OCI-LY1 (cell line): ENCODE measurements around the gene CFAP221.

Experiments used
- H2AFZ ChIP-seq: fragments of 200-600 bp; sonication (generic), shearing (Covaris generic); 2 replicates; pipeline ENCODE4 v1.6.0; 2014; ENCODE audit warnings: antibody characterized with exemption, mild to moderate bottlenecking, low read length
- H3F3A ChIP-seq: fragments of 200-600 bp; sonication (generic), shearing (Covaris generic); 2 replicates; pipeline ENCODE4 v1.6.0; 2014; ENCODE audit warnings: mild to moderate bottlenecking, antibody characterized with exemption, low read length, moderate library complexity; ENCODE audit not compliant: insufficient read depth
- H3K27ac ChIP-seq: fragments of 200-600 bp; sonication (generic); 2 replicates; pipeline ENCODE4 v1.5.1; 2014; ENCODE audit warnings: low read length, mixed run types, mild to moderate bottlenecking, low read depth; ENCODE audit not compliant: poor library complexity, severe bottlenecking
- H3K27me3 ChIP-seq: fragments of 200-600 bp; sonication (generic); 2 replicates; pipeline ENCODE4 v1.6.0; 2014; ENCODE audit warnings: antibody characterized with exemption, mild to moderate bottlenecking, low read length, moderate library complexity; ENCODE audit not compliant: insufficient read depth
- H3K36me3 ChIP-seq: fragments of 200-600 bp; sonication (generic); 2 replicates; pipeline ENCODE4 v1.6.1; 2014; ENCODE audit warnings: mild to moderate bottlenecking, antibody characterized with exemption, low read length, moderate library complexity, mixed read lengths; ENCODE audit not compliant: insufficient read depth
- H3K4me1 ChIP-seq: fragments of 200-600 bp; sonication (generic); 2 replicates; pipeline ENCODE4 v1.5.1; 2014; ENCODE audit warnings: mild to moderate bottlenecking, low read length, moderate library complexity; ENCODE audit not compliant: insufficient read depth, severe bottlenecking
- H3K4me2 ChIP-seq: fragments of 200-600 bp; sonication (generic), shearing (Covaris generic); 2 replicates; pipeline ENCODE4 v1.6.1; 2014; ENCODE audit warnings: low read length
- H3K4me3 ChIP-seq: fragments of 200-600 bp; sonication (generic); 2 replicates; pipeline ENCODE4 v1.5.1; 2014; ENCODE audit warnings: low read length, low read depth, mild to moderate bottlenecking, mixed read lengths; ENCODE audit not compliant: poor library complexity, severe bottlenecking
- H3K79me2 ChIP-seq: fragments of 200-600 bp; shearing (Covaris generic); 2 replicates; pipeline ENCODE4 v1.6.1; 2016; ENCODE audit warnings: mixed run types, low read length, mixed read lengths; ENCODE audit not compliant: insufficient read depth
- H3K9ac ChIP-seq: fragments of 200-600 bp; sonication (generic), shearing (Covaris generic); 2 replicates; pipeline ENCODE4 v1.6.1; 2014; ENCODE audit warnings: mild to moderate bottlenecking, low read length, mixed read lengths
- H3K9me2 ChIP-seq: fragments of 200-600 bp; sonication (generic), shearing (Covaris generic); 2 replicates; pipeline ENCODE4 v1.6.1; 2014; ENCODE audit warnings: low read depth, mild to moderate bottlenecking, low read length, mixed read lengths
- H3K9me3 ChIP-seq: fragments of 200-600 bp; shearing (Covaris generic); 2 replicates; pipeline ENCODE4 v1.6.1; 2014; ENCODE audit warnings: low read length, mixed read lengths
- H4K20me1 ChIP-seq: fragments of 200-600 bp; sonication (generic), shearing (Covaris generic); 2 replicates; pipeline ENCODE4 v1.6.0; 2016; ENCODE audit warnings: mild to moderate bottlenecking, low read length; ENCODE audit not compliant: insufficient read depth
- EZH2 ChIP-seq: fragments of 200-600 bp; sonication (generic), shearing (Covaris generic); IDR thresholded peaks from 2 replicates; pipeline ENCODE4 v1.8.0; 2017; ENCODE audit warnings: borderline replicate concordance, mixed run types, mild to moderate bottlenecking, antibody characterized with exemption, low read length, moderate library complexity, mixed read lengths
- TF ChIP-seq, protein P1 (sequence below): fragments of 200-600 bp; sonication (generic), shearing (Covaris generic); IDR thresholded peaks from 2 replicates; pipeline ENCODE4 v1.5.1; 2017; ENCODE audit warnings: mild to moderate bottlenecking, antibody characterized with exemption, low read length, moderate library complexity, mixed read lengths

The CFAP221 gene

DNA sequence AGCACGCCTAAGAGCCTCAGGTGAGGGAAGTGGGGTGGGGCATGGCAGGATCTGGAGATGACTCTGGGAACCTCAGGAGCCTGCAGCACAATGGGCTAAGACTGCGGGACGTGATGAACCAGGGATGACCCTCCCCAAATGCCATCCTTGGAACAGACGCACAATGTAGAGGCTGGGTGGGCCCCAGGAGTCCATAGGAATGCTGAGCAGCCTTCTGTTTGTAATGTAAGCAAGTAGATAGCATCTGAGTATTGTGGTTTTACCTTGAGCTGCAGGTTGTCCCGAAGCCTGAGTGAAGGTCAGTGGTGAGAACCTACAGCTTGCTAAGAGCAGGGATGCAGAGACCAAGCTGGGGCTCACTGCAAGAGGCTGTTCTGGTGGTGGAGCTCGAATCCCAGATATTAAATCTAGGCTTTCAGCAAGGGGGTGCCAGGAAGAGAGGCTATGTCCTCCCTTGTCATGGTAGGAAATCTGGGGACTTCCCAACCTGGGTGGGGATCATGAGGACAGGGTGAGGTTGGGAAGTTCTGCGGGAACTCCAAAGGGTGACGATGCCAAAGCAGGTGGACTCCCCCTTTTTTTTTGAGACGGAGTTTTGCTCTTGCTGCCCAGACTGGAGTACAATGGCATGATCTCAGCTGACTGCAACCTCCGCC is 25.7 kb upstream of the CFAP221 start:
- Histone ChIP-seq H3K79me2 (no peaks in the 10 kb centered on the region), H4K20me1 (no peaks in the 10 kb centered on the region), H3K9me3 (no peaks in the 10 kb centered on the region), H3K4me1 (no peaks in the 10 kb centered on the region), H3K9me2 (no peaks in the 10 kb centered on the region), H3K9ac (no peak overlapping the region), H3K4me2 (no peak overlapping the region), H3F3A (no peaks in the 10 kb centered on the region), H3K27me3 (no peaks in the 10 kb centered on the region), H2AFZ (no peak overlapping the region), H3K36me3 (no peaks in the 10 kb centered on the region), H3K27ac (no peak overlapping the region), H3K4me3 (no peak overlapping the region)
- TF ChIP-seq, protein P1, sequence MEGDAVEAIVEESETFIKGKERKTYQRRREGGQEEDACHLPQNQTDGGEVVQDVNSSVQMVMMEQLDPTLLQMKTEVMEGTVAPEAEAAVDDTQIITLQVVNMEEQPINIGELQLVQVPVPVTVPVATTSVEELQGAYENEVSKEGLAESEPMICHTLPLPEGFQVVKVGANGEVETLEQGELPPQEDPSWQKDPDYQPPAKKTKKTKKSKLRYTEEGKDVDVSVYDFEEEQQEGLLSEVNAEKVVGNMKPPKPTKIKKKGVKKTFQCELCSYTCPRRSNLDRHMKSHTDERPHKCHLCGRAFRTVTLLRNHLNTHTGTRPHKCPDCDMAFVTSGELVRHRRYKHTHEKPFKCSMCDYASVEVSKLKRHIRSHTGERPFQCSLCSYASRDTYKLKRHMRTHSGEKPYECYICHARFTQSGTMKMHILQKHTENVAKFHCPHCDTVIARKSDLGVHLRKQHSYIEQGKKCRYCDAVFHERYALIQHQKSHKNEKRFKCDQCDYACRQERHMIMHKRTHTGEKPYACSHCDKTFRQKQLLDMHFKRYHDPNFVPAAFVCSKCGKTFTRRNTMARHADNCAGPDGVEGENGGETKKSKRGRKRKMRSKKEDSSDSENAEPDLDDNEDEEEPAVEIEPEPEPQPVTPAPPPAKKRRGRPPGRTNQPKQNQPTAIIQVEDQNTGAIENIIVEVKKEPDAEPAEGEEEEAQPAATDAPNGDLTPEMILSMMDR: no peak
- TF ChIP-seq EZH2: no peak

DNA sequence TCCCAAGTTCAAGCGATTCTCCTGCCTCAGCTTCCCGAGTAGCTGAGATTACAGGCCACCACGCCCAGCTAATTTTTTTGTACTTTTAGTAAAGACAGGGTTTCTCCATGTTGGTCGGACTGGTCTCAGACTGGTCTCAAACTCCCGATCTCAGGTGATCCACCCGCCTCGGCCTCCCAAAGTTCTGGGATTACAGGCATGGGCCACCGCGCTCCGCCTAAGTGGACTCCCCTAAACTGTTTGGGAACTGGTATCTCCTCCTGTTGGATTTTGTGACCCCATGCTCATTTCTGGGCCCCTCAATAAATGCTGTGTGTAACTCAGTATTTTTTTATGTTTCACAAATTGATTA is 25.2 kb upstream of the CFAP221 start:
- Histone ChIP-seq H3K27me3 (no peaks in the 10 kb centered on the region), H3K9me2 (no peaks in the 10 kb centered on the region), H3K27ac (no peak overlapping the region), H3K4me3 (no peak overlapping the region), H3K79me2 (no peaks in the 10 kb centered on the region), H4K20me1 (no peaks in the 10 kb centered on the region), H2AFZ (no peak overlapping the region), H3F3A (no peaks in the 10 kb centered on the region), H3K9me3 (no peaks in the 10 kb centered on the region), H3K4me2 (no peak overlapping the region), H3K36me3 (no peaks in the 10 kb centered on the region), H3K4me1 (no peaks in the 10 kb centered on the region), H3K9ac (no peak overlapping the region)
- TF ChIP-seq, protein P1: no peak
- no peak for TF ChIP-seq EZH2

DNA sequence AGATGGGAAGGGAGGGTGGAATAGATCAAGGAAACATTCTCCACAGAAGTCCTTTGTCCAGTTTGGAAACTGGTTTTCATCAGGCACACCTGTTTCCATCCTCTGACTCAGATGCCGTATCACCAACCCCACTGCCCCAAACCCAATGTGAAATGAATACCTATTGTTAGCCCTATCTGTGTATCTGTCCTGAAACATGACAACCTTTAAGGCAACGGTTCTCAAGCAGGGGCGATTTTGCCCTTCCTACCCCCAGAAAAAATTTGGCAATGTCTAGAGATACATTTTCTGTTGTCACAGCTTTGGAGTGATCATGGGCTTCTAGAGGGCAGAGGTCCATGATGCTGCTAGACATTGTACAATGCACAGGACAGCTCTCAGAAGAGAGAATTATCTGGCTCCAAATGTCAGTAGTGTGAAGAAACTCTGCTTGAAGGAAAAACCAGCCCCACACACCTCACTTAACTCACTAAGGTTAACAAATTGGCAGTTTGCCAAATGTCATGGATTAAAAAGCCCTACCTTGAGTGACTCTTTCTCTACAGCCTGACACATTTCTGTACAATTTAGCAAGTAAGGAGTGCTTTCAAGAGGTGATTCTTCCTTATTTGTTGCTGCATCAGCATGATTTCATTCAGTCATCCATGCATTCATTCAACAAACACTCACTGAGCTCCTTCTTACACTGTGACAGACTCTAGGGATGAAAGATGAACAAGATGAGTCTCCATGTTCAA is 23.4 kb upstream of the CFAP221 start:
- H3K4me2 ChIP-seq: no peak overlapping the region
- no peaks in the 10 kb centered on the region for H3K9me3 ChIP-seq
- H3K4me1 ChIP-seq: no peaks in the 10 kb centered on the region
- H3K79me2 ChIP-seq: no peaks in the 10 kb centered on the region
- H3F3A ChIP-seq: no peaks in the 10 kb centered on the region
- H3K9ac ChIP-seq: no peak overlapping the region
- no peaks in the 10 kb centered on the region for H4K20me1 ChIP-seq
- H3K36me3 ChIP-seq: no peaks in the 10 kb centered on the region
- H3K27me3 ChIP-seq: no peaks in the 10 kb centered on the region
- TF ChIP-seq EZH2: no peak
- TF ChIP-seq, protein P1: no peak
- H2AFZ ChIP-seq: no peak overlapping the region
- H3K4me3 ChIP-seq: no peak overlapping the region
- H3K9me2 ChIP-seq: no peaks in the 10 kb centered on the region
- H3K27ac ChIP-seq: no peak overlapping the region
